A673 (cell line): Measurements from ENCODE around the gene VWA2. TPM values are rescaled to one million over a fixed set of nuclear protein-coding genes. Genes with fewer than 3 reads are reported as not detected.

Experiments
- BruUV-seq: library from RNA; stranded (reverse); fragments of 400-500 nt; replicated peaks from 2 replicates; lab custom pipeline; 2021; lab: Mats Ljungman, UMichigan
- CTCF ChIA-PET: fragments of 300-600 bp; sonication (Branson Sonifier 250); formaldehyde crosslinking; loops from one replicate; lab custom pipeline; 2022; ENCODE audit warnings: antibody characterized with exemption; lab: Charles Lee
- POLR2A ChIA-PET: fragments of 300-600 bp; sonication (Branson Sonifier 250); formaldehyde crosslinking; loops from one replicate; lab custom pipeline; 2022; ENCODE audit warnings: antibody characterized with exemption; ENCODE audit not compliant: low non-redundant PET; lab: Charles Lee
- DNase-seq: peaks from one replicate; pipeline ENCODE4 v3.0.0-alpha.2; 2015; ENCODE audit warnings: low spot score
- H3K27ac ChIP-seq: fragments of 200-600 bp; sonication (generic); 2 replicates; pipeline ENCODE4 v1.5.1; 2016; ENCODE audit warnings: mixed run types, low read depth, mild to moderate bottlenecking, mixed read lengths, antibody characterized with exemption, low read length; ENCODE audit not compliant: poor library complexity, severe bottlenecking
- H3K27me3 ChIP-seq: fragments of 200-600 bp; sonication (generic); replicated peaks from 2 replicates; pipeline ENCODE4 v1.6.1; 2017; ENCODE audit warnings: mixed run types, low read depth, mild to moderate bottlenecking, mixed read lengths, antibody characterized with exemption, low read length; ENCODE audit not compliant: insufficient read depth, poor library complexity
- H3K36me3 ChIP-seq: fragments of 200-600 bp; sonication (generic); 2 replicates; pipeline ENCODE4 v1.6.1; 2016; ENCODE audit warnings: mixed run types, mild to moderate bottlenecking, mixed read lengths, antibody characterized with exemption, low read length; ENCODE audit not compliant: insufficient read depth, poor library complexity, severe bottlenecking
- H3K4me1 ChIP-seq: fragments of 200-600 bp; sonication (generic); 2 replicates; pipeline ENCODE4 v1.6.1; 2017; ENCODE audit warnings: mixed run types, mild to moderate bottlenecking, mixed read lengths, antibody characterized with exemption, low read length; ENCODE audit not compliant: insufficient read depth, poor library complexity, severe bottlenecking
- H3K4me3 ChIP-seq: fragments of 200-600 bp; sonication (generic); 2 replicates; pipeline ENCODE4 v1.5.1; 2016; ENCODE audit warnings: low read depth, mixed run types, mild to moderate bottlenecking, mixed read lengths, low read length; ENCODE audit not compliant: poor library complexity, severe bottlenecking
- H3K9me3 ChIP-seq: fragments of 200-600 bp; sonication (generic); 2 replicates; pipeline ENCODE4 v1.6.1; 2016; ENCODE audit warnings: mixed run types, low read depth, mild to moderate bottlenecking, mixed read lengths, antibody characterized with exemption, low read length; ENCODE audit not compliant: poor library complexity, severe bottlenecking
- CTCF ChIP-seq: fragments of 300-800, 200-600 bp; sonication (generic); conservative IDR thresholded peaks from 2 replicates; pipeline ENCODE4 v1.5.1; 2017; ENCODE audit warnings: low read depth, mild to moderate bottlenecking, antibody characterized with exemption, low read length, moderate library complexity, mixed read lengths
- EZH2 ChIP-seq: fragments of 200-600 bp; sonication (generic); IDR thresholded peaks from 2 replicates; pipeline ENCODE4 v1.6.1; 2017; ENCODE audit warnings: borderline replicate concordance, low read depth, mild to moderate bottlenecking, mixed read lengths, antibody characterized with exemption, low read length; ENCODE audit not compliant: poor library complexity, severe bottlenecking
- intact Hi-C: fragments of 100-400 bp; cut with micrococcal nuclease; formaldehyde crosslinking; loops from one replicate; pipeline ENCODE4 v1.10.0; 2022; ENCODE audit not compliant: unreplicated experiment
- total RNA-seq: library from RNA; stranded (reverse); gene quantifications from 2 replicates; pipeline ENCODE4 v1.2.3, GENCODE V29; 2021

The VWA2 gene
- total RNA-seq, 1 experiment from 2014 or later: not detected

GRCh38 chr10:114215033-114215432 is 24.0 kb upstream of the VWA2 start:
- POLR2A ChIA-PET: no interaction called here
- Histone ChIP-seq H3K4me1 (no peaks in the 10 kb centered on the region), H3K27ac (no peak overlapping the region), H3K27me3 (peaks cover 89% of the 10 kb centered on the region), H3K36me3 (no peaks in the 10 kb centered on the region), H3K9me3 (no peaks in the 10 kb centered on the region), H3K4me3 (no peak overlapping the region)
- BruUV-seq: no TSS peak
- TF ChIP-seq CTCF (no peak), EZH2 (no peak)
- intact Hi-C loops: no loop called here
- no peak for DNase-seq
- CTCF ChIA-PET: no interaction called here

- ChIA-PET POLR2A (no interaction called here), CTCF (no interaction called here)
- Histone ChIP-seq H3K9me3 (no peaks in the 10 kb centered on the region), H3K27ac (no peak overlapping the region), H3K36me3 (no peaks in the 10 kb centered on the region), H3K4me3 (no peak overlapping the region), H3K4me1 (no peaks in the 10 kb centered on the region), H3K27me3 (peaks cover 95% of the 10 kb centered on the region)
- DNase-seq: no peak
- intact Hi-C loops: no loop called here
- TF ChIP-seq CTCF (no peak), EZH2 (no peak)
- no TSS peak for BruUV-seq
Observed at GRCh38 chr10:114220281-114220680, 18.8 kb upstream of the VWA2 start.

- ChIA-PET POLR2A (interaction anchor here (0.7 kb wide), 1 partner anchor 62 kb away, joined by 11 read pairs; no protein-coding TSS in a partner anchor), CTCF (no interaction called here)
- intact Hi-C loops: no loop called here
- no peak for TF ChIP-seq EZH2
- no peak for TF ChIP-seq CTCF
- H3K27ac ChIP-seq: no peak overlapping the region
- no peaks in the 10 kb centered on the region for H3K9me3 ChIP-seq
- DNase-seq: no peak
- BruUV-seq: no TSS peak
- H3K36me3 ChIP-seq: no peaks in the 10 kb centered on the region
- no peak overlapping the region for H3K4me3 ChIP-seq
- H3K27me3 ChIP-seq: peaks cover 95% of the 10 kb centered on the region
- no peaks in the 10 kb centered on the region for H3K4me1 ChIP-seq
Observed at GRCh38 chr10:114221235-114221634, 17.8 kb upstream of the VWA2 start.
